Colonic mucosa (tissue), 4 donors: ENCODE results near the gene IL2RG. TPM values are rescaled to one million over a fixed set of nuclear protein-coding genes. Genes with fewer than 3 reads are reported as not detected.

Experiments
- DNase-seq: peaks from one replicate; pipeline ENCODE4 v3.0.0-alpha.2; 2020
- H3K27ac ChIP-seq: fragments of 200-600 bp; one replicate; pipeline ENCODE4 v1.8.0; 2021
- H3K27me3 ChIP-seq: fragments of 200-600 bp; one replicate; pipeline ENCODE4 v1.8.0; 2021
- H3K36me3 ChIP-seq: fragments of 200-600 bp; one replicate; pipeline ENCODE4 v1.8.0; 2021
- H3K4me1 ChIP-seq: fragments of 200-600 bp; one replicate; pipeline ENCODE4 v1.8.0; 2021; ENCODE audit warnings: mild to moderate bottlenecking
- H3K4me3 ChIP-seq: fragments of 200-600 bp; one replicate; pipeline ENCODE4 v1.8.0; 2021
- H3K9ac ChIP-seq, 2 donors: one replicate each; pipeline ENCODE4 v1.7.0; 2013; ENCODE audit warnings: control low read depth in 2 of 2, low read depth in 2 of 2, low read length in 2 of 2
- H3K9me3 ChIP-seq: fragments of 200-600 bp; one replicate; pipeline ENCODE4 v1.8.0; 2021
- intact Hi-C: fragments of 100-400 bp; cut with DNase I; formaldehyde crosslinking; loops from one replicate; pipeline ENCODE4 v1.14.1; 2022
- total RNA-seq, 2 donors: library from RNA; stranded (reverse); fragmentation: NEBNext Ultra II Directional in 1 of 2; extraction: Animal tissue kit (Norgen Biotek cat#: 25700) in 1 of 2; gene quantifications; one replicate each; pipeline ENCODE4 v1.2.1, GENCODE V29; 2021
- TF ChIP-seq, protein P1 (sequence below): fragments of 200-600 bp; IDR thresholded peaks from one replicate; pipeline ENCODE4 v1.8.0; 2022; ENCODE audit warnings: antibody characterized with exemption, mild to moderate bottlenecking
- donor health status: healthy.
- donor health status: DM: no; HTN: no; CAD: no.
- donor health status: DM: no; HTN: no; CAD: no.

The IL2RG gene
- total RNA-seq, 2 donors from 2014 or later = 46.0 to 61.0 TPM

DNA sequence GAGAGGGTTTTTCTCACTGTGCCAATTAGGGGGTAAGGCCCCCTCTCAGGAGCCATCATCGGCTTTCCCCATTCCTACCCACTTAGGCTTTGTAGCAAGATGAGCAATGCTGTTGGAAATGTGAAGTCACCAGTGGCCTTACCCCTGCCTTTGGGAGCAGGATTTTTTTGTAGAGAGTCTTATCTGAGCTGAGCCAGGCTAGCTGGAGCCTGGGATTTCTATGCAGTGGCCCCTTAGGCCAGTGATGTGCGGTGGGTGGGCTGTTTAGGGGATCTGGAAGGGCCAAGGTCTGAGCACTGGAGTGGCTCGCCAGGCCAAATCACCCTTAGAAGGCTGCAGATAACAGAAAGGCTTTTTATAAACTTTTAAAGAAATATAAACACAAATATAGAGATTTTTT, 9.1 kb downstream of the IL2RG start:
- Histone ChIP-seq H3K9ac (no peak overlapping the region), H3K36me3 (no peaks in the 10 kb centered on the region), H3K9me3 (no peaks in the 10 kb centered on the region), H3K27ac (no peak overlapping the region), H3K27me3 (no peaks in the 10 kb centered on the region), H3K4me3 (no peak overlapping the region), H3K4me1 (no peaks in the 10 kb centered on the region)
- TF ChIP-seq, protein P1, sequence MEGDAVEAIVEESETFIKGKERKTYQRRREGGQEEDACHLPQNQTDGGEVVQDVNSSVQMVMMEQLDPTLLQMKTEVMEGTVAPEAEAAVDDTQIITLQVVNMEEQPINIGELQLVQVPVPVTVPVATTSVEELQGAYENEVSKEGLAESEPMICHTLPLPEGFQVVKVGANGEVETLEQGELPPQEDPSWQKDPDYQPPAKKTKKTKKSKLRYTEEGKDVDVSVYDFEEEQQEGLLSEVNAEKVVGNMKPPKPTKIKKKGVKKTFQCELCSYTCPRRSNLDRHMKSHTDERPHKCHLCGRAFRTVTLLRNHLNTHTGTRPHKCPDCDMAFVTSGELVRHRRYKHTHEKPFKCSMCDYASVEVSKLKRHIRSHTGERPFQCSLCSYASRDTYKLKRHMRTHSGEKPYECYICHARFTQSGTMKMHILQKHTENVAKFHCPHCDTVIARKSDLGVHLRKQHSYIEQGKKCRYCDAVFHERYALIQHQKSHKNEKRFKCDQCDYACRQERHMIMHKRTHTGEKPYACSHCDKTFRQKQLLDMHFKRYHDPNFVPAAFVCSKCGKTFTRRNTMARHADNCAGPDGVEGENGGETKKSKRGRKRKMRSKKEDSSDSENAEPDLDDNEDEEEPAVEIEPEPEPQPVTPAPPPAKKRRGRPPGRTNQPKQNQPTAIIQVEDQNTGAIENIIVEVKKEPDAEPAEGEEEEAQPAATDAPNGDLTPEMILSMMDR = no peak
- intact Hi-C loops = no loop called here
- DNase-seq = no peak

DNA sequence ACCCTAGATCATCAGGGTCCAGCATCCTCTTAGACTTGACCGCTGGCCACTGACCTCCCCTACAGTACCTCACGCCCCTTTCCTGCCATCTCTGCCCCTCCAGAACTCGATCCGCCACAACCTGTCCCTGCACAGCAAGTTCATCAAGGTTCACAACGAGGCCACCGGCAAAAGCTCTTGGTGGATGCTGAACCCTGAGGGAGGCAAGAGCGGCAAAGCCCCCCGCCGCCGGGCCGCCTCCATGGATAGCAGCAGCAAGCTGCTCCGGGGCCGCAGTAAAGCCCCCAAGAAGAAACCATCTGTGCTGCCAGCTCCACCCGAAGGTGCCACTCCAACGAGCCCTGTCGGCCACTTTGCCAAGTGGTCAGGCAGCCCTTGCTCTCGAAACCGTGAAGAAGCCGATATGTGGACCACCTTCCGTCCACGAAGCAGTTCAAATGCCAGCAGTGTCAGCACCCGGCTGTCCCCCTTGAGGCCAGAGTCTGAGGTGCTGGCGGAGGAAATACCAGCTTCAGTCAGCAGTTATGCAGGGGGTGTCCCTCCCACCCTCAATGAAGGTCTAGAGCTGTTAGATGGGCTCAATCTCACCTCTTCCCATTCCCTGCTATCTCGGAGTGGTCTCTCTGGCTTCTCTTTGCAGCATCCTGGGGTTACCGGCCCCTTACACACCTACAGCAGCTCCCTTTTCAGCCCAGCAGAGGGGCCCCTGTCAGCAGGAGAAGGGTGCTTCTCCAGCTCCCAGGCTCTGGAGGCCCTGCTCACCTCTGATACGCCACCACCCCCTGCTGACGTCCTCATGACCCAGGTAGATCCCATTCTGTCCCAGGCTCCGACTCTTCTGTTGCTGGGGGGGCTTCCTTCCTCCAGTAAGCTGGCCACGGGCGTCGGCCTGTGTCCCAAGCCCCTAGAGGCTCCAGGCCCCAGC, 10.5 kb downstream of the IL2RG start:
- TF ChIP-seq, protein P1 = no peak
- DNase-seq = no peak
- no peaks in the 10 kb centered on the region for H3K9me3 ChIP-seq
- intact Hi-C loops = no loop called here
- H3K27ac ChIP-seq = no peak overlapping the region
- no peaks in the 10 kb centered on the region for H3K27me3 ChIP-seq
- no peaks in the 10 kb centered on the region for H3K4me1 ChIP-seq
- no peak overlapping the region for H3K9ac ChIP-seq
- no peaks in the 10 kb centered on the region for H3K36me3 ChIP-seq
- no peak overlapping the region for H3K4me3 ChIP-seq

DNA sequence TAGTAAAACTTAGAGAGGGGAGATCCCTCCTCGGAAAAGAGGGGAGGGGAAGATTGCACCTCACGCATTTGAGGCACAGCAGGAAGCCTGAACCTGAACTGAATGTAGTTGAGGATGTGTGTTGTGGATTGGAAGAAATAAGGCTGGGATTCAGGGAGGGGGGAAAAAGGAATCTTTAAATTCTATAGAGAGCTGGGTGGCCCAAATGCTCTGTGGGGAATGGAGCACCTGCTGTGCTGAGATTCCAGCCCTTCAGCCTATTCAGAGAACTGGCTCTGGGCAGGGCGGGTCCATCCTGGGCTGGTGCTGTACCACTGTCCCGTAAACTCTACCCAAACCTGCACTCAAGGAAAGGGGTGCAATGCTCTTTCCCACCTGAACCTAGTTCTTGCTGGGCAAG, 11.6 kb downstream of the IL2RG start:
- TF ChIP-seq, protein P1 = no peak
- DNase-seq = no peak
- Histone ChIP-seq H3K36me3 (no peaks in the 10 kb centered on the region), H3K9me3 (no peaks in the 10 kb centered on the region), H3K9ac (no peak overlapping the region), H3K27me3 (no peaks in the 10 kb centered on the region), H3K27ac (no peak overlapping the region), H3K4me1 (no peaks in the 10 kb centered on the region), H3K4me3 (no peak overlapping the region)
- intact Hi-C loops = no loop called here

DNA sequence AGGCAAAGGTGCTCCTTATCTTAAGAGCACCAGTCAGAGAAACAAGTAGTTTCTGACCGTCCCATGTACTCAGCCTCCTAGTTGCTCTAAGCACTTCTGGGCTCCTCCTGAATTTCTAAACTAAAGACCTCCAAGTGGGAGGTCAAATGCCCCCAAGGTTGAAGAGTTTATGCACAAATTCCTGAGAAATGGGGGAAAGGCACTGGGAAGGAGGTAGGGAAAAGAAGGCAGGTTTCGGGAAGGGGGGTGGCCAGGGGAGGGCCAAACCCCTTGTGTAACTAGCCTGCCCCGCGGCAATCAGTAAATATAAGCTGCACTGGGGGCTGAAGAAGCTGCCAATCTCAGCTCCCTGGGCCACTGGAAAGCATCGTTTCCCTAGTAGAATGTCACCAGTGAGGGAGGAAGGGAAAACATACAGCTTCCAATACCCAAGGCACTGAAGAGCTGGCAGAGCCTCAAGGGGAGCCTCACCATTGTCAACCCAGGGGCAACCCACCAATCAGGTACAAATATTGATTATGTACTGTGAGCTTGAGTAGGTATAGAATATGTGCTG, 12.3 kb downstream of the IL2RG start:
- H3K36me3 ChIP-seq = no peaks in the 10 kb centered on the region
- no peak overlapping the region for H3K9ac ChIP-seq
- no peak for DNase-seq
- TF ChIP-seq, protein P1 = no peak
- H3K27me3 ChIP-seq = no peaks in the 10 kb centered on the region
- H3K4me1 ChIP-seq = no peaks in the 10 kb centered on the region
- H3K4me3 ChIP-seq = no peak overlapping the region
- H3K27ac ChIP-seq = no peak overlapping the region
- intact Hi-C loops = no loop called here
- H3K9me3 ChIP-seq = no peaks in the 10 kb centered on the region

DNA sequence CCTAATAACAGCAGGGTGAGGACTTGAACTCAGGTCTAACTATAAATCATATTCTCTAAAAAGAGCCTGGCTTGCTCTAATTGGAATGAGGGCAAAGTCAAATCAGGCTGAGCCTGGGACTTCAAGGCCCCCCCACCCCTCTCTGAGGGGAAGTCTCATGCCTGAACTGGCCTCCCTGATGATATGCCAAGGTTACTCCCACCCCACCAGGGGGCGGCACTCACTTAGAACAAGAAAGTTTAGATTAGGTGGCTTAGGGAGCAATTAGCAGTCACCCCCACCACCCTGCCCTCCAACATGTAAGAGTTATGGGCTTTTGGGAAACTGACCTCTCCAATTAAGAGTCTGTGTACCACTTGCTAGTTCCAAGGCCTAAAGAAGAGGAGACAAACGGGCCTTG, 13.1 kb downstream of the IL2RG start:
- intact Hi-C loops = no loop called here
- H3K4me3 ChIP-seq = no peak overlapping the region
- peak; percentile 63 for DNase-seq

More for the DNA sequence above, 13.1 kb downstream of the IL2RG start:
- Histone ChIP-seq H3K4me1 (no peaks in the 10 kb centered on the region), H3K36me3 (no peaks in the 10 kb centered on the region), H3K9ac (no peak overlapping the region), H3K27ac (no peak overlapping the region), H3K9me3 (no peaks in the 10 kb centered on the region), H3K27me3 (no peaks in the 10 kb centered on the region)
- TF ChIP-seq, protein P1 = peak; percentile 47
